Calu3 (cell line): Measurements from ENCODE around the gene TF. TPM values are rescaled to one million over a fixed set of nuclear protein-coding genes. Genes with fewer than 3 reads are reported as not detected.

Experiments used
- BruUV-seq: library from RNA; stranded (reverse); fragments of 400-500 nt; replicated peaks from 2 replicates; lab custom pipeline; 2021; lab: Mats Ljungman, UMichigan
- CTCF ChIA-PET: fragments of 300-600 bp; sonication (Branson Sonifier 250); formaldehyde crosslinking; loops from one replicate; lab custom pipeline; 2022; ENCODE audit warnings: antibody characterized with exemption; lab: Charles Lee
- DNase-seq: peaks from one replicate; pipeline ENCODE4 v3.0.0; 2022
- H3K27ac Mint-ChIP-seq: one replicate; pipeline ENCODE4 v1.8.0; 2022; ENCODE audit warnings: mixed read lengths; ENCODE audit not compliant: unreplicated experiment
- H3K27me3 Mint-ChIP-seq: one replicate; pipeline ENCODE4 v1.8.0; 2022; ENCODE audit warnings: mixed read lengths; ENCODE audit not compliant: unreplicated experiment
- H3K36me3 Mint-ChIP-seq: one replicate; pipeline ENCODE4 v1.8.0; 2022; ENCODE audit warnings: mild to moderate bottlenecking, moderate library complexity, mixed read lengths; ENCODE audit not compliant: insufficient read depth, unreplicated experiment
- H3K4me1 Mint-ChIP-seq: one replicate; pipeline ENCODE4 v1.8.0; 2022; ENCODE audit warnings: mild to moderate bottlenecking, low read depth, mixed read lengths; ENCODE audit not compliant: unreplicated experiment
- H3K4me3 Mint-ChIP-seq: one replicate; pipeline ENCODE4 v1.8.0; 2022; ENCODE audit warnings: mild to moderate bottlenecking, low read depth, moderate library complexity, mixed read lengths; ENCODE audit not compliant: unreplicated experiment
- H3K9me3 Mint-ChIP-seq: one replicate; pipeline ENCODE4 v1.8.0; 2022; ENCODE audit warnings: low read depth, mixed read lengths; ENCODE audit not compliant: unreplicated experiment
- CTCF ChIP-seq: fragments of 200-600 bp; IDR thresholded peaks from one replicate; pipeline ENCODE4 v1.8.0; 2022; ENCODE audit warnings: antibody characterized with exemption; ENCODE audit not compliant: unreplicated experiment
- intact Hi-C: fragments of 100-400 bp; cut with micrococcal nuclease; formaldehyde crosslinking; loops from one replicate; pipeline ENCODE4 v1.10.0; 2022; ENCODE audit not compliant: unreplicated experiment
- total RNA-seq: library from RNA; stranded (reverse); gene quantifications from 2 replicates; pipeline ENCODE4 v1.2.3, GENCODE V29; 2022

Gene TF
- total RNA-seq, 1 experiment from 2014 or later = 1.1 TPM

- BruUV-seq = no TSS peak
- no peaks in the 10 kb centered on the region for H3K4me1 Mint-ChIP-seq
- CTCF ChIA-PET = no interaction called here
Measured at GRCh38 chr3:133792171-133792763, 46.1 kb downstream of the TF start.

GRCh38 chr3:133797396-133798105 lies 51.4 kb downstream of the TF start:
- CTCF ChIA-PET = no interaction called here
- no peak for TF ChIP-seq CTCF
- Mint-ChIP-seq H3K27me3 (peaks cover 25% of the 10 kb centered on the region), H3K36me3 (no peaks in the 10 kb centered on the region), H3K27ac (no peak overlapping the region), H3K4me3 (no peak overlapping the region), H3K9me3 (peaks cover 8% of the 10 kb centered on the region), H3K4me1 (peaks cover 9% of the 10 kb centered on the region)
- no TSS peak for BruUV-seq
- intact Hi-C loops = no loop called here
- no peak for DNase-seq

More at GRCh38 chr3:133792171-133792763, 46.1 kb downstream of the TF start:
- no peak overlapping the region for H3K27ac Mint-ChIP-seq
- peaks cover 14% of the 10 kb centered on the region for H3K27me3 Mint-ChIP-seq
- DNase-seq = no peak
- H3K36me3 Mint-ChIP-seq = no peaks in the 10 kb centered on the region
- TF ChIP-seq CTCF = no peak
- intact Hi-C loops = no loop called here
- no peak overlapping the region for H3K4me3 Mint-ChIP-seq
- peaks cover 15% of the 10 kb centered on the region for H3K9me3 Mint-ChIP-seq

DNA sequence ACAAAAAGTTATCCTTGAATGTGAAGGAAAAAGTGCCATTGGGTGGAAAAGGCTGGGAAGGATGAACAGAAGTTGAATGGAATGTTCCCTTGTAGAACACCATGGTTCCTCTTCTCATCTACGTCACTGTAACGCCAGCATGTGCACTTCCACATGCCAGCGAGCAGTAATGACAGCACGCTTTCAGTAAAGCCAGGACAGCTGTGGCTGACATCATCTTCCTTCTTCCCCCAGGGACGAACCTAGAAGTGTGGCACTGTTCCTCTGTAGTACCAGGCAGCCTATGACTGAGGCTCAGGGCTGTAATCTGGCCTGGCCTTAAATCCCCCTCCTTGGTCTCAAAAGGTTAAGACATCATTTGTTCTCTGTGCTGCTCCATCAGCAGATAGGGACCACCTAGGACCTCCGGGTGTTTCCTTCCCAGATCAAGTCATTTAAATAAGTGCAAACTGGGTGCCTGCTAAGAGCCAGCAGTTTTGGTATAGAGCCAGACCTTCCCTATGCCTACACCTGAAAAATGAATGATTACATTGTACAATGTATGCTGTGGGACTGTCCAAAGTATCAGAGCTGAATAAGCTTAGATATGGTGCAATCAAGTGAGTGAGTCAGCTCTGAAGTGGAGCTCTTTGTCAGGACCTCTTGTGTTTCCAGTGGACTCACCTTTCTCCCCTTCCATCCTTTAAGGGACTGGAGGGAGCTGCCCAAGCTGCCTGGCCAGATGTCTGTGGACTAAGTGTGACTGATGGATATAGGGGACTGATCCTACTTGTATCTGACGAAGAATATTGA lies 53.8 kb downstream of the TF start:
- no TSS peak for BruUV-seq
- H3K9me3 Mint-ChIP-seq = peaks cover 4% of the 10 kb centered on the region
- peaks cover 10% of the 10 kb centered on the region for H3K4me1 Mint-ChIP-seq
- H3K36me3 Mint-ChIP-seq = no peaks in the 10 kb centered on the region
- DNase-seq = peak; percentile 44
- no peak for TF ChIP-seq CTCF
- CTCF ChIA-PET = interaction anchor here (0.6 to 2.1 kb wide), 2 partner anchors 29 to 136 kb away, joined by 4 to 6 read pairs; no protein-coding TSS in a partner anchor
- H3K27ac Mint-ChIP-seq = no peak overlapping the region
- intact Hi-C loops = loop anchor here (10.0 kb wide), 2 partner anchors 335 to 1065 kb away; no protein-coding TSS in a partner anchor
- H3K4me3 Mint-ChIP-seq = no peak overlapping the region
- H3K27me3 Mint-ChIP-seq = peaks cover 36% of the 10 kb centered on the region

DNA sequence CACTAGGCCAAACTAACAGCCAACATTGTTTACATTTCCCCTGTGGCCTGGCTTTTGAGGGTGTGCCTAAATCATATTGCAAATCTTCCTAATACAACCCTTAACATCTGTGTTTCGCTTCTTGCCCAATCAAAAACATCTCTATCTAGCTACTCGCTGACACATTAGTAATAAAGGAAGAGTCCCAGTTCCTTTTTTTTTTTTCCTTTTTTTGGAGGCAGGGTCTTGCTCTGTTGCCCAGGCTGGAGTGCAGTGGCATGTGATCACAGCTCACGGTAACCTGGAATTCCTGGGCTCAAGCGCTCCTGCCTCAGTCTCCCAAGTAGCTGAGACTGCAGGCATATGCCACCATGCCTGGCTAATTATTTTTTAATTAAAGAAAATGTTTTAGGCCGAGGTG lies 57.3 kb downstream of the TF start:
- Mint-ChIP-seq H3K36me3 (peaks cover 23% of the 10 kb centered on the region), H3K4me1 (peaks cover 17% of the 10 kb centered on the region), H3K27me3 (peaks cover 19% of the 10 kb centered on the region), H3K27ac (no peak overlapping the region), H3K9me3 (no peaks in the 10 kb centered on the region), H3K4me3 (no peak overlapping the region)
- DNase-seq = no peak
- no peak for TF ChIP-seq CTCF
- no TSS peak for BruUV-seq
- intact Hi-C loops = loop anchor here (10.0 kb wide), 2 partner anchors 339 to 1069 kb away; no protein-coding TSS in a partner anchor
- CTCF ChIA-PET = interaction anchor here (0.6 to 0.7 kb wide), 2 partner anchors 121 to 470 kb away, joined by 4 to 6 read pairs; no protein-coding TSS in a partner anchor
